ENCODE data around the gene TRAPPC12.
A peak's percentile ranks its signal among the peaks of the same experiment; 100 is the strongest.

The TRAPPC12 gene

GRCh38 chr2:3483227-3483985 is 103.9 kb downstream of the TRAPPC12 start:
- TF ChIP-seq, protein P1, sequence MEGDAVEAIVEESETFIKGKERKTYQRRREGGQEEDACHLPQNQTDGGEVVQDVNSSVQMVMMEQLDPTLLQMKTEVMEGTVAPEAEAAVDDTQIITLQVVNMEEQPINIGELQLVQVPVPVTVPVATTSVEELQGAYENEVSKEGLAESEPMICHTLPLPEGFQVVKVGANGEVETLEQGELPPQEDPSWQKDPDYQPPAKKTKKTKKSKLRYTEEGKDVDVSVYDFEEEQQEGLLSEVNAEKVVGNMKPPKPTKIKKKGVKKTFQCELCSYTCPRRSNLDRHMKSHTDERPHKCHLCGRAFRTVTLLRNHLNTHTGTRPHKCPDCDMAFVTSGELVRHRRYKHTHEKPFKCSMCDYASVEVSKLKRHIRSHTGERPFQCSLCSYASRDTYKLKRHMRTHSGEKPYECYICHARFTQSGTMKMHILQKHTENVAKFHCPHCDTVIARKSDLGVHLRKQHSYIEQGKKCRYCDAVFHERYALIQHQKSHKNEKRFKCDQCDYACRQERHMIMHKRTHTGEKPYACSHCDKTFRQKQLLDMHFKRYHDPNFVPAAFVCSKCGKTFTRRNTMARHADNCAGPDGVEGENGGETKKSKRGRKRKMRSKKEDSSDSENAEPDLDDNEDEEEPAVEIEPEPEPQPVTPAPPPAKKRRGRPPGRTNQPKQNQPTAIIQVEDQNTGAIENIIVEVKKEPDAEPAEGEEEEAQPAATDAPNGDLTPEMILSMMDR (IDR thresholded peaks at IDR 0.05; ENCODE audit: control insufficient read depth, extremely low read depth, insufficient read depth): no peak
- no peak overlapping the region for H3K4me3 ChIP-seq (ENCODE audit: low read depth, low read length)
- peak; percentile 60 for DNase-seq (ENCODE audit: low read depth)

GRCh38 chr2:3483986-3484960 is 104.8 kb downstream of the TRAPPC12 start:
- H3K4me3 ChIP-seq (ENCODE audit: low read depth, low read length): no peak overlapping the region
- no peak for DNase-seq (ENCODE audit: low read depth)
- TF ChIP-seq, protein P1 (IDR thresholded peaks at IDR 0.05; ENCODE audit: control insufficient read depth, extremely low read depth, insufficient read depth): no peak

DNA sequence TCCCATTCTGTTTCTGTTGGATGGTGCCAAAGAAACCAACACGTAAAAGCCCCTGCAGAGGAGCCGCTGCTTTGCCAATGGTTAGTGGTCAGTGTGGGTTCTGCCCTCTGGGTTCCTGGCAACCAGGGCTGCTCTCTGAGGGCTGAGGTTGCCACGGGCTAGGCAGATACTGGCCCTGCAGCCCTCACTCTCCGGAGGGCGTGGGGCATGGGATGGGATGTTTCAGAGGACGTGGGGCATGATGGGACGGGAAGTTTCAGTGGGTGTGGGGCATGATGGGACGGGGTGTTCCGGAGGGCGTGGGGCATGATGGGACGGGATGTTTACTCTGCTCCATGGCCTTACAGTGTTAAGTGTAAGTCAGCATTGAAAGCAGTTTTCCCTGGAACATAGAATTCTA is 105.7 kb downstream of the TRAPPC12 start:
- no peak overlapping the region for H3K4me3 ChIP-seq (ENCODE audit: low read depth, low read length)
- TF ChIP-seq, protein P1 (IDR thresholded peaks at IDR 0.05; ENCODE audit: control insufficient read depth, extremely low read depth, insufficient read depth): no peak
- DNase-seq (ENCODE audit: low read depth): no peak

GRCh38 chr2:3486047-3487027 is 106.8 kb downstream of the TRAPPC12 start:
- no peak for DNase-seq (ENCODE audit: low read depth)
- no peak overlapping the region for H3K4me3 ChIP-seq (ENCODE audit: low read depth, low read length)
- TF ChIP-seq, protein P1 (IDR thresholded peaks at IDR 0.05; ENCODE audit: control insufficient read depth, extremely low read depth, insufficient read depth): no peak

DNA sequence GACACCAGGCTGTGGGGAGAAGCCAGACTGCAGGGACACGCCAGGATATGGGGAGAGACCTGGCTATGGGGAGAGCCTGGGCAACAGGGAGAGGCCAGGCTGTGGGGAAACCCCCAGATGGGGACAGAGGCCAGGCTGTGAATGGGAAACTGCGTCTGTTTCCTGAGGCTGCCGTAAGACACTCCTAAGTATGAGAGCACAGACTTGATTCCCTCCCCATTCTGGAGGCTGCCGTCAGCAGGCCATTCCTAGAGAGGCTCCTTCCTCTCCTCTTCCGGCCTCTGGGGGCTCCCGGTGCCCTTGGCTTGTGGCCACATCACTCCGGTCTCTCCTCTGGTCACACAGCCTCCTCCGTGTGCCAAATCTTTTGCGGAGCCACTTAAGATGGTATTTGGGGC is 107.5 kb downstream of the TRAPPC12 start:
- TF ChIP-seq, protein P1 (IDR thresholded peaks at IDR 0.05; ENCODE audit: control insufficient read depth, extremely low read depth, insufficient read depth): no peak
- no peak for DNase-seq (ENCODE audit: low read depth)
- H3K4me3 ChIP-seq (ENCODE audit: low read depth, low read length): no peak overlapping the region

DNA sequence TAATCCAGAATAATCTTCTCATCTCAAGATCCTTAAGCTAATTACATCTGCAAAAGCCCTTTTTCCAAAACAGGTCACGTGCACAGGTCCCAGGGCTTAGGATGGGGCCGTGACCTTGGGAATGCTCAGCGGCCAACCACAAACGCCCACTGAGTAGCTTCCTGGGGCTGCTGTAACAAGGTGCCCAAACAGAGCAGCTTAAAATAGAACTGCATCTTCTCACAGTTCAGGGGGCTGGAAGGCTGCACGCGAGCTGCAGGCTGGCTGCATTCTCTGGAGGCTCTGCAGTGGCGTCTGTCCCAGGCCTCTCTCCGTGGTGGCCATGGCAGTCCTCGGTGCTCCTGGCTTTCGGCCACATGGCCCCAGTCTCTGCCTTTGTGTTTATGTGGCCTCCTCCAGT is 107.9 kb downstream of the TRAPPC12 start:
- DNase-seq (ENCODE audit: low read depth): no peak
- TF ChIP-seq, protein P1 (IDR thresholded peaks at IDR 0.05; ENCODE audit: control insufficient read depth, extremely low read depth, insufficient read depth): no peak
- H3K4me3 ChIP-seq (ENCODE audit: low read depth, low read length): no peak overlapping the region
